Fibroblast of the aortic adventitia (primary cell): ENCODE measurements around the gene COG6. TPM values are rescaled to one million over a fixed set of nuclear protein-coding genes. Genes with fewer than 3 reads are reported as not detected.

ENCODE experiments used
- DNase-seq: peaks from one replicate; pipeline ENCODE4 v3.0.0-alpha.2; 2010; ENCODE audit warnings: low read depth
- H3K4me3 ChIP-seq: 2 replicates; pipeline ENCODE4 v1.5.1; 2011; ENCODE audit warnings: low read depth, mild to moderate bottlenecking, control low read depth, low read length, moderate library complexity
- CTCF ChIP-seq: IDR thresholded peaks from 2 replicates; pipeline ENCODE4 v1.5.1; 2011; ENCODE audit warnings: mild to moderate bottlenecking, low read length, control low read depth, inconsistent platforms; ENCODE audit not compliant: insufficient read depth
- total RNA-seq: library from RNA; depleted of rRNA; stranded (reverse); fragments of >200 nt; gene quantifications from 2 replicates; pipeline ENCODE4 v1.2.3, GENCODE V29; 2012; ENCODE audit warnings: low replicate concordance

The COG6 gene
- total RNA-seq, 1 donor: 41.4 TPM

GRCh38 chr13:39623466-39623865 is 32.0 kb upstream of the COG6 start:
- no peak for TF ChIP-seq CTCF
- no peak for DNase-seq
- no peak overlapping the region for H3K4me3 ChIP-seq

GRCh38 chr13:39631307-39631706 is 24.2 kb upstream of the COG6 start:
- H3K4me3 ChIP-seq: no peak overlapping the region
- TF ChIP-seq CTCF: no peak
- no peak for DNase-seq

- no peak for DNase-seq
- TF ChIP-seq CTCF: no peak
- H3K4me3 ChIP-seq: no peak overlapping the region
Observed at GRCh38 chr13:39632994-39633393, 22.5 kb upstream of the COG6 start.

GRCh38 chr13:39635564-39635963 is 19.9 kb upstream of the COG6 start:
- no peak for TF ChIP-seq CTCF
- DNase-seq: no peak
- H3K4me3 ChIP-seq: no peak overlapping the region

- TF ChIP-seq CTCF: no peak
- no peak for DNase-seq
- H3K4me3 ChIP-seq: no peak overlapping the region
Observed at GRCh38 chr13:39637890-39638289, 17.6 kb upstream of the COG6 start.

- H3K4me3 ChIP-seq: no peak overlapping the region
- no peak for DNase-seq
- no peak for TF ChIP-seq CTCF
Observed at GRCh38 chr13:39641645-39642044, 13.8 kb upstream of the COG6 start.

- TF ChIP-seq CTCF: no peak
- no peak overlapping the region for H3K4me3 ChIP-seq
- no peak for DNase-seq
Observed at GRCh38 chr13:39646122-39646521, 9.3 kb upstream of the COG6 start.
